Nephron progenitor cell (in vitro differentiated cells): ENCODE data around the gene FAM171A2.

ENCODE experiments used
- DNase-seq: peaks from one replicate; pipeline ENCODE4 v3.0.0; 2021
- H3K27ac Mint-ChIP-seq: 2 replicates; pipeline ENCODE4 v1.8.0; 2021; ENCODE audit warnings: mild to moderate bottlenecking, moderate library complexity, mixed read lengths
- H3K27me3 Mint-ChIP-seq: 2 replicates; pipeline ENCODE4 v1.8.0; 2021; ENCODE audit warnings: mild to moderate bottlenecking, low read depth, mixed read lengths; ENCODE audit not compliant: poor library complexity
- H3K36me3 Mint-ChIP-seq: 2 replicates; pipeline ENCODE4 v1.8.0; 2021; ENCODE audit warnings: low read depth, mixed read lengths
- H3K4me1 Mint-ChIP-seq: 2 replicates; pipeline ENCODE4 v1.8.0; 2021; ENCODE audit warnings: mixed read lengths
- H3K4me3 Mint-ChIP-seq: 2 replicates; pipeline ENCODE4 v1.8.0; 2021; ENCODE audit warnings: mild to moderate bottlenecking, moderate library complexity, mixed read lengths
- H3K9me3 Mint-ChIP-seq: 2 replicates; pipeline ENCODE4 v1.8.0; 2021; ENCODE audit warnings: mild to moderate bottlenecking, moderate library complexity, mixed read lengths
- TF ChIP-seq, protein P1 (sequence below): fragments of 200-600 bp; sonication (generic); IDR thresholded peaks from 2 replicates; pipeline ENCODE4 v1.5.0; 2021; ENCODE audit warnings: antibody characterized with exemption

FAM171A2 gene

DNA sequence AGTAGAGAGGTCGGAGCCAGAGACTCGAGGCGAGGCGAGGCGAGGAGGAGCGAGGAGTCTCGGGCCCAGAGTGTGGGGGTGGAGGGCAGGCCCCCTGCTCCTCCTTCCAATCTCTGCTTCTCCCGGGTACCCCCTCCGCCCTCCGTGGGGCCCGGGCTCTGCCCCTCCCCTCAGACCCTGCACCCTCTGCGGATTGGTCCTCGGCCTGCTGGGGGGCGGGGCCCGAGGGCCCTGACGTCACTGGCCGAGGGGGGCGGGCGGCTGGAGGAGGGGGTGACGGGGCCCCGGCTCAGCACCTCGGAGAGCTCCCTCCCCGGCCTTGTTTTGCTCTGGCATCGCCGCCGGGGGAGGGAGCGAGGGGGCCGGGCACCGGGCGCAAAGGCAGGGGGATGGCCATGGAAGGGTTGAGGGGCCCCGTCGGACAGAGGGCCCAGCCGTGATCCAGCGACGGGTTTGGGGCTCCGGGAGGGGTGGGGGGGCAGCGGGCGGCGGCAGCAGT, 55.3 kb downstream of the FAM171A2 start, which contains the start of gene RUNDC3A:
TSS of gene RUNDC3A (plus strand) at position 282 of the 499 bp plus-strand sequence. CDS start 232 bp downstream, outside the sequence.
- TF ChIP-seq, protein P1, sequence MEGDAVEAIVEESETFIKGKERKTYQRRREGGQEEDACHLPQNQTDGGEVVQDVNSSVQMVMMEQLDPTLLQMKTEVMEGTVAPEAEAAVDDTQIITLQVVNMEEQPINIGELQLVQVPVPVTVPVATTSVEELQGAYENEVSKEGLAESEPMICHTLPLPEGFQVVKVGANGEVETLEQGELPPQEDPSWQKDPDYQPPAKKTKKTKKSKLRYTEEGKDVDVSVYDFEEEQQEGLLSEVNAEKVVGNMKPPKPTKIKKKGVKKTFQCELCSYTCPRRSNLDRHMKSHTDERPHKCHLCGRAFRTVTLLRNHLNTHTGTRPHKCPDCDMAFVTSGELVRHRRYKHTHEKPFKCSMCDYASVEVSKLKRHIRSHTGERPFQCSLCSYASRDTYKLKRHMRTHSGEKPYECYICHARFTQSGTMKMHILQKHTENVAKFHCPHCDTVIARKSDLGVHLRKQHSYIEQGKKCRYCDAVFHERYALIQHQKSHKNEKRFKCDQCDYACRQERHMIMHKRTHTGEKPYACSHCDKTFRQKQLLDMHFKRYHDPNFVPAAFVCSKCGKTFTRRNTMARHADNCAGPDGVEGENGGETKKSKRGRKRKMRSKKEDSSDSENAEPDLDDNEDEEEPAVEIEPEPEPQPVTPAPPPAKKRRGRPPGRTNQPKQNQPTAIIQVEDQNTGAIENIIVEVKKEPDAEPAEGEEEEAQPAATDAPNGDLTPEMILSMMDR: no peak
- H3K4me1 Mint-ChIP-seq: peaks cover 15% of the 10 kb centered on the region
- no peak within 1 kb of the TSS for H3K27ac Mint-ChIP-seq
- peak; percentile 99 for DNase-seq
- H3K9me3 Mint-ChIP-seq: no peaks in the 10 kb centered on the region
- H3K36me3 Mint-ChIP-seq: no peaks in the 10 kb centered on the region
- peaks cover 58% of the 10 kb centered on the region for H3K27me3 Mint-ChIP-seq
- peak within 1 kb of the TSS; percentile 82 for H3K4me3 Mint-ChIP-seq

DNA sequence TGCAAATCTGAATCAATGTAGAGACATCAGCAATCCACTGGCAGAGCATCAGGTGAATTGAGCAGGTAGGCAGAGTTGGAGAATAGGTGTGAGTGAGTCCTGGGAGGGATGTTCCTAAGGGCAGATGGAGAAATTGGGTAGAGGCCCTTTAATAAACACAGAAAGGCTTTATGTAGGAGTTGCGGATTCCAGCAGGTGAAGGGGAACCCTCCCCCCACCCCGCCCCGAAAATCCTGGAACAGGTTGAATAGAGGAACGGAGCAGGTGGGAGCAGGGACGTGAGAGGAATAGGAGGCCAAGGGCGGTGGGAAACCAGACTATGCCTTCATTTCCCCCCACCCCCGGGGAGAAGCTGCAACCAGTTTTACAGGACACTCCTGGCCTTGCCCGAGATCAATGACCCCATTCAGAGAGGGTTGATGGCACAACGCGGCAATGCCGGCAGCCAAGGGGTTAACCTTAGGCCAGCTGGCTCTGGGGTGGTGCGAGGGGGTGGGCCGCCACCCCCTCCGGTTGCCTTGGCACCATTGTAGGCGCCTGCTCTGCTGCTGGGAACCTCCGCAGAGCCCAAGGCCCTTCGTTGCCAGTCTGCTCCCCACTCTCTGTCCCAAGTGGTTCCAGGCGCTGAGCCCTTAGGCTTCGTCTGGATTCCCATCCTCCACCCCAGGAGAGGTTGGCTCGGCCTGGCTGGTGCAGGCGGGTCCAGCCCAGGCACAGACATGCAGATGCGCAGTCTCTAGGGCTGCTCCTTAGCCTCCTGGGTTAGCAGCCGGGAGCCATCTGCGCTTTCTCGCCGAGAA, 56.1 kb downstream of the FAM171A2 start:
- H3K27me3 Mint-ChIP-seq: peaks cover 56% of the 10 kb centered on the region
- TF ChIP-seq, protein P1: no peak
- no peak overlapping the region for H3K27ac Mint-ChIP-seq
- H3K4me1 Mint-ChIP-seq: peaks cover 15% of the 10 kb centered on the region
- peak overlapping the region; percentile 82 for H3K4me3 Mint-ChIP-seq
- no peaks in the 10 kb centered on the region for H3K36me3 Mint-ChIP-seq
- H3K9me3 Mint-ChIP-seq: no peaks in the 10 kb centered on the region
- DNase-seq: peak; percentile 66

DNA sequence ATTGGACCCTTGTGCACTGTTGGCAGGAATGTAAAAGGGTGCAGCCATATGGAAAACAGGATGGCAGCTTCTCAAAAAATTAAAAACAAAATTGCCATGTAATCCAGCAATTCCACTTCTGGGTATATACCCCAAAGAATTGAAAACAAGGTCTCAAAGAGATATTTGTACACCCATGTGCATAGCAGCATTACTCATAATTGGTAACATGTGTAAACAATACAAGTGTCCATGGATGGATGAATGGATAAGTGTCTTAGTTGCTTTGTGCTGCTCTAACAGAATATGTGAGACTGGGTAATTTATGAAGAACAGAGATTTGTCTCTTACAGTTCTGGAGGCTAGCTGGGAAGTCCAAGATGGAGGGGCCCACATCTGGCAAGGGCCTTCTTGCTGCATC, 59.0 kb downstream of the FAM171A2 start:
- Mint-ChIP-seq H3K9me3 (no peaks in the 10 kb centered on the region), H3K4me1 (peaks cover 15% of the 10 kb centered on the region), H3K27ac (no peak overlapping the region), H3K36me3 (no peaks in the 10 kb centered on the region), H3K27me3 (peaks cover 27% of the 10 kb centered on the region), H3K4me3 (no peak overlapping the region)
- TF ChIP-seq, protein P1: no peak
- no peak for DNase-seq
